ENCODE data around the gene MYH13.

GRCh38 chr17:10306585-10306984 lies 66.2 kb downstream of the MYH13 start:
- TF ChIP-seq EZH2phosphoT487 (IDR thresholded peaks at IDR 0.05; ENCODE audit: low read length): no peak
- TF ChIP-seq CTCF (IDR thresholded peaks at IDR 0.05; ENCODE audit: low read length): no peak
